GM13977 (cell line): ENCODE measurements around the gene DUSP28.
A peak's percentile ranks its signal among the peaks of the same experiment; 100 is the strongest.

Experiments used
- DNase-seq: peaks from one replicate; pipeline ENCODE4 v3.0.0; 2012; ENCODE audit warnings: low spot score
- CTCF ChIP-seq: IDR thresholded peaks from 2 replicates; pipeline ENCODE4 v1.5.1; 2012; ENCODE audit warnings: mild to moderate bottlenecking, control low read depth; ENCODE audit not compliant: insufficient read depth; ENCODE audit errors: extremely low read depth, missing control alignments
- in situ Hi-C: fragments of 300-500 bp; cut with MboI; formaldehyde crosslinking; loops from one replicate; pipeline ENCODE4 v1.12.0; 2022; ENCODE audit warnings: low sequenced_read_pairs, low pct_unique_long_range_greater_than_20kb, mixed read lengths, inconsistent platforms; ENCODE audit not compliant: unreplicated experiment

The DUSP28 gene

GRCh38 chr2:240591226-240591625 is 31.1 kb downstream of the DUSP28 start:
- no peak for DNase-seq
- TF ChIP-seq CTCF: no peak
- in situ Hi-C loops: no loop called here

GRCh38 chr2:240591784-240592183 is 31.6 kb downstream of the DUSP28 start:
- DNase-seq: no peak
- in situ Hi-C loops: no loop called here
- TF ChIP-seq CTCF: no peak

GRCh38 chr2:240593026-240593702 is 33.0 kb downstream of the DUSP28 start:
- no peak for TF ChIP-seq CTCF
- no peak for DNase-seq
- in situ Hi-C loops: no loop called here

- no peak for DNase-seq
- in situ Hi-C loops: no loop called here
Observed at GRCh38 chr2:240593703-240594451, 33.7 kb downstream of the DUSP28 start.

GRCh38 chr2:240594511-240595380 is 34.6 kb downstream of the DUSP28 start:
- in situ Hi-C loops: no loop called here
- TF ChIP-seq CTCF: no peak
- no peak for DNase-seq

More at GRCh38 chr2:240593703-240594451, 33.7 kb downstream of the DUSP28 start:
- no peak for TF ChIP-seq CTCF

- in situ Hi-C loops: no loop called here
- peak; percentile 74 for DNase-seq
- peak; percentile 65 for TF ChIP-seq CTCF
Observed at GRCh38 chr2:240595381-240596079, 35.4 kb downstream of the DUSP28 start.
